ENCODE data around the gene RTN4.

RTN4 gene

GRCh38 chr2:54949431-54949830 is 100.8 kb downstream of the RTN4 start:
- DNase-seq = no peak

- DNase-seq = no peak
These were observed 102.1 kb downstream of the RTN4 start for GRCh38 chr2:54948120-54948519.

- DNase-seq = no peak
These were observed 102.6 kb downstream of the RTN4 start for GRCh38 chr2:54947646-54948045.

- no peak for DNase-seq
These were observed 103.1 kb downstream of the RTN4 start for GRCh38 chr2:54947136-54947535.

GRCh38 chr2:54946220-54946805 is 103.9 kb downstream of the RTN4 start:
- no peak for DNase-seq

GRCh38 chr2:54945391-54946219 is 104.6 kb downstream of the RTN4 start:
- DNase-seq = peak; percentile 40

- no peak for DNase-seq
These were observed 105.4 kb downstream of the RTN4 start for GRCh38 chr2:54944724-54945326.

- DNase-seq = no peak
These were observed 107.9 kb downstream of the RTN4 start for GRCh38 chr2:54942373-54942772.

- no peak for DNase-seq
These were observed 108.8 kb downstream of the RTN4 start for GRCh38 chr2:54941248-54941984.

GRCh38 chr2:54940723-54941122 is 109.5 kb downstream of the RTN4 start:
- DNase-seq = no peak

- no peak for DNase-seq
These were observed 110.7 kb downstream of the RTN4 start for GRCh38 chr2:54939446-54940118.

- DNase-seq = no peak
These were observed 113.5 kb downstream of the RTN4 start for GRCh38 chr2:54936766-54937165.

GRCh38 chr2:54935389-54935788 is 114.9 kb downstream of the RTN4 start:
- DNase-seq = no peak

- DNase-seq = no peak
These were observed 118.8 kb downstream of the RTN4 start for GRCh38 chr2:54931473-54931872.

- DNase-seq = no peak
These were observed 121.5 kb downstream of the RTN4 start for GRCh38 chr2:54928719-54929118.

GRCh38 chr2:54927751-54928615 is 122.3 kb downstream of the RTN4 start:
- no peak for DNase-seq

- no peak for DNase-seq
These were observed 123.0 kb downstream of the RTN4 start for GRCh38 chr2:54927085-54927750.

- no peak for DNase-seq
These were observed 125.2 kb downstream of the RTN4 start for GRCh38 chr2:54925022-54925421.

GRCh38 chr2:54924121-54924520 is 126.1 kb downstream of the RTN4 start:
- DNase-seq = no peak
